Activated T-helper 2 cell treated with anti-CD3 and anti-CD28 coated beads, Interferon-gamma antibody, Interleukin-2, Interleukin-4, amounts not matched to agents 10 μg/mL and 5 μg/mL and 100 μg/mL, durations not matched to agents 14 hours and 24 hours and 36 hours (primary cell): ENCODE data around the gene SLC13A1. TPM values are rescaled to one million over a fixed set of nuclear protein-coding genes. Genes with fewer than 3 reads are reported as not detected.

Experiments used
- DNase-seq: peaks from one replicate; pipeline ENCODE4 v3.0.0; 2021; ENCODE audit warnings: low spot score
- H3K27ac Mint-ChIP-seq: one replicate; pipeline ENCODE4 v1.8.0; 2021; ENCODE audit warnings: mixed read lengths
- H3K27me3 Mint-ChIP-seq: one replicate; pipeline ENCODE4 v1.8.0; 2021; ENCODE audit warnings: low read depth, mixed read lengths
- H3K36me3 Mint-ChIP-seq: one replicate; pipeline ENCODE4 v1.8.0; 2021; ENCODE audit warnings: low read depth, mixed read lengths
- H3K4me1 Mint-ChIP-seq: one replicate; pipeline ENCODE4 v1.8.0; 2021; ENCODE audit warnings: low read depth, mixed read lengths
- H3K4me3 Mint-ChIP-seq: one replicate; pipeline ENCODE4 v1.8.0; 2021; ENCODE audit warnings: low read depth, mild to moderate bottlenecking, moderate library complexity, mixed read lengths
- H3K9me3 Mint-ChIP-seq: one replicate; pipeline ENCODE4 v1.8.0; 2021; ENCODE audit warnings: mixed read lengths
- intact Hi-C: fragments of 100-400 bp; cut with micrococcal nuclease; formaldehyde crosslinking; loops from one replicate; pipeline ENCODE4 v1.15.1; 2023
- total RNA-seq: library from RNA; stranded (reverse); gene quantifications from 2 replicates; pipeline ENCODE4 v1.2.3, GENCODE V29; 2022

The SLC13A1 gene
- total RNA-seq, 1 donor from 2014 or later, result not detected

GRCh38 chr7:123211545-123211944, 11.8 kb upstream of the SLC13A1 start:
- Mint-ChIP-seq H3K9me3 (peaks cover 6% of the 10 kb centered on the region), H3K4me3 (no peak overlapping the region), H3K36me3 (no peaks in the 10 kb centered on the region), H3K27ac (no peak overlapping the region), H3K4me1 (no peaks in the 10 kb centered on the region), H3K27me3 (no peaks in the 10 kb centered on the region)
- no peak for DNase-seq
- intact Hi-C loops, result no loop called here

- H3K27ac Mint-ChIP-seq, result no peak overlapping the region
- intact Hi-C loops, result no loop called here
- H3K4me1 Mint-ChIP-seq, result no peaks in the 10 kb centered on the region
- H3K36me3 Mint-ChIP-seq, result no peaks in the 10 kb centered on the region
- no peaks in the 10 kb centered on the region for H3K27me3 Mint-ChIP-seq
- DNase-seq, result no peak
- no peak overlapping the region for H3K4me3 Mint-ChIP-seq
- peaks cover 6% of the 10 kb centered on the region for H3K9me3 Mint-ChIP-seq
These were observed 11.2 kb upstream of the SLC13A1 start for GRCh38 chr7:123210986-123211385.

GRCh38 chr7:123209786-123210185, 10.0 kb upstream of the SLC13A1 start:
- no peak overlapping the region for H3K27ac Mint-ChIP-seq
- DNase-seq, result no peak
- H3K9me3 Mint-ChIP-seq, result peaks cover 6% of the 10 kb centered on the region

GRCh38 chr7:123208793-123209192, 9.0 kb upstream of the SLC13A1 start:
- no peak for DNase-seq
- intact Hi-C loops, result no loop called here
- Mint-ChIP-seq H3K27me3 (no peaks in the 10 kb centered on the region), H3K9me3 (no peaks in the 10 kb centered on the region), H3K4me3 (no peak overlapping the region), H3K36me3 (no peaks in the 10 kb centered on the region), H3K4me1 (no peaks in the 10 kb centered on the region), H3K27ac (no peak overlapping the region)

More at GRCh38 chr7:123209786-123210185, 10.0 kb upstream of the SLC13A1 start:
- intact Hi-C loops, result no loop called here
- Mint-ChIP-seq H3K27me3 (no peaks in the 10 kb centered on the region), H3K4me1 (no peaks in the 10 kb centered on the region), H3K36me3 (no peaks in the 10 kb centered on the region), H3K4me3 (no peak overlapping the region)

GRCh38 chr7:123204206-123204835, 4.6 kb upstream of the SLC13A1 start:
- Mint-ChIP-seq H3K36me3 (no peaks in the 10 kb centered on the region), H3K27ac (no peak overlapping the region), H3K9me3 (no peaks in the 10 kb centered on the region), H3K4me3 (no peak overlapping the region), H3K27me3 (no peaks in the 10 kb centered on the region), H3K4me1 (no peaks in the 10 kb centered on the region)
- DNase-seq, result no peak
- intact Hi-C loops, result no loop called here

GRCh38 chr7:123201901-123202300, 2.1 kb upstream of the SLC13A1 start:
- intact Hi-C loops, result no loop called here
- H3K36me3 Mint-ChIP-seq, result no peaks in the 10 kb centered on the region
- no peak for DNase-seq
- no peaks in the 10 kb centered on the region for H3K4me1 Mint-ChIP-seq
- H3K27ac Mint-ChIP-seq, result no peak overlapping the region
- H3K27me3 Mint-ChIP-seq, result no peaks in the 10 kb centered on the region
- H3K9me3 Mint-ChIP-seq, result no peaks in the 10 kb centered on the region
- H3K4me3 Mint-ChIP-seq, result no peak overlapping the region

GRCh38 chr7:123198668-123199652, 809 bp downstream of the SLC13A1 start:
- H3K9me3 Mint-ChIP-seq, result no peaks in the 10 kb centered on the region
- no peak overlapping the region for H3K4me3 Mint-ChIP-seq
- intact Hi-C loops, result no loop called here
- no peaks in the 10 kb centered on the region for H3K4me1 Mint-ChIP-seq
- no peaks in the 10 kb centered on the region for H3K27me3 Mint-ChIP-seq
- no peak overlapping the region for H3K27ac Mint-ChIP-seq
- no peak for DNase-seq
- H3K36me3 Mint-ChIP-seq, result no peaks in the 10 kb centered on the region

GRCh38 chr7:123198111-123198510, 1.7 kb downstream of the SLC13A1 start:
- H3K27me3 Mint-ChIP-seq, result no peaks in the 10 kb centered on the region

GRCh38 chr7:123193235-123193634, 6.5 kb downstream of the SLC13A1 start:
- no peak overlapping the region for H3K4me3 Mint-ChIP-seq
- H3K4me1 Mint-ChIP-seq, result no peaks in the 10 kb centered on the region
- H3K9me3 Mint-ChIP-seq, result no peaks in the 10 kb centered on the region
- intact Hi-C loops, result no loop called here
- no peak for DNase-seq
- no peaks in the 10 kb centered on the region for H3K27me3 Mint-ChIP-seq
- H3K36me3 Mint-ChIP-seq, result no peaks in the 10 kb centered on the region
- H3K27ac Mint-ChIP-seq, result no peak overlapping the region

More at GRCh38 chr7:123198111-123198510, 1.7 kb downstream of the SLC13A1 start:
- intact Hi-C loops, result no loop called here
- Mint-ChIP-seq H3K36me3 (no peaks in the 10 kb centered on the region), H3K9me3 (no peaks in the 10 kb centered on the region), H3K27ac (no peak overlapping the region), H3K4me1 (no peaks in the 10 kb centered on the region), H3K4me3 (no peak overlapping the region)
- no peak for DNase-seq

- no peak overlapping the region for H3K4me3 Mint-ChIP-seq
- H3K9me3 Mint-ChIP-seq, result no peaks in the 10 kb centered on the region
- no peaks in the 10 kb centered on the region for H3K27me3 Mint-ChIP-seq
- intact Hi-C loops, result no loop called here
- H3K36me3 Mint-ChIP-seq, result no peaks in the 10 kb centered on the region
- no peak for DNase-seq
- H3K27ac Mint-ChIP-seq, result no peak overlapping the region
- no peaks in the 10 kb centered on the region for H3K4me1 Mint-ChIP-seq
These were observed 8.6 kb downstream of the SLC13A1 start for GRCh38 chr7:123191132-123191531.

GRCh38 chr7:123190109-123190831, 9.5 kb downstream of the SLC13A1 start:
- Mint-ChIP-seq H3K4me3 (no peak overlapping the region), H3K9me3 (no peaks in the 10 kb centered on the region), H3K36me3 (no peaks in the 10 kb centered on the region), H3K27ac (no peak overlapping the region), H3K27me3 (no peaks in the 10 kb centered on the region), H3K4me1 (no peaks in the 10 kb centered on the region)
- intact Hi-C loops, result no loop called here
- DNase-seq, result no peak

- Mint-ChIP-seq H3K27ac (no peak overlapping the region), H3K36me3 (no peaks in the 10 kb centered on the region), H3K27me3 (no peaks in the 10 kb centered on the region), H3K4me1 (no peaks in the 10 kb centered on the region), H3K9me3 (no peaks in the 10 kb centered on the region), H3K4me3 (no peak overlapping the region)
- DNase-seq, result no peak
- intact Hi-C loops, result no loop called here
These were observed 14.0 kb downstream of the SLC13A1 start for GRCh38 chr7:123185756-123186155.

- no peaks in the 10 kb centered on the region for H3K36me3 Mint-ChIP-seq
- intact Hi-C loops, result no loop called here
- H3K4me1 Mint-ChIP-seq, result no peaks in the 10 kb centered on the region
- no peak for DNase-seq
- H3K27me3 Mint-ChIP-seq, result no peaks in the 10 kb centered on the region
- H3K4me3 Mint-ChIP-seq, result no peak overlapping the region
- H3K27ac Mint-ChIP-seq, result no peak overlapping the region
- no peaks in the 10 kb centered on the region for H3K9me3 Mint-ChIP-seq
These were observed 15.5 kb downstream of the SLC13A1 start for GRCh38 chr7:123184271-123184670.
